GM12878 (cell line): ENCODE measurements around the gene PAPLN. TPM values are rescaled to one million over a fixed set of nuclear protein-coding genes. Genes with fewer than 3 reads are reported as not detected.

ENCODE experiments used
- ATAC-seq: fragments of 200-7000 bp; cut with Tn5 transposase; 3 replicates; pipeline ENCODE4 v1.9.1; 2020; ENCODE audit warnings: mild to moderate bottlenecking, moderate library complexity
- BruUV-seq: library from RNA; stranded (reverse); fragments of 400-500 nt; replicated peaks from 2 replicates; lab custom pipeline; 2021; lab: Mats Ljungman, UMichigan
- CTCF ChIA-PET: fragments of 300-600 bp; sonication (Branson Sonifier 250); formaldehyde crosslinking; extraction: SDS; loops from one replicate; lab custom pipeline; 2021; ENCODE audit warnings: inconsistent platforms; lab: Yijun Ruan, JAX
- POLR2A ChIA-PET: fragments of 350-600 bp; formaldehyde crosslinking; extraction: SDS; loops from one replicate; lab custom pipeline; 2021; ENCODE audit warnings: inconsistent platforms; lab: Charles Lee
- RAD21 ChIA-PET: fragments of 300-600 bp; sonication (Branson Sonifier 250); formaldehyde crosslinking; loops from one replicate; lab custom pipeline; 2023; ENCODE audit warnings: antibody characterized with exemption; ENCODE audit not compliant: unreplicated experiment; lab: Charles Lee
- SMC1A ChIA-PET: fragments of 300-600 bp; sonication (Branson Sonifier 250); formaldehyde crosslinking; loops from one replicate; lab custom pipeline; 2023; ENCODE audit not compliant: unreplicated experiment, uncharacterized antibody; lab: Charles Lee
- DNase-seq: peaks from one replicate; pipeline ENCODE4 v3.0.0-alpha.2; 2011; ENCODE audit warnings: low read depth, low spot score
- FAIRE-seq: peaks from 3 replicates; lab custom pipeline; 2011; peaks lifted over from hg19 to GRCh38; lab: Jason Lieb, UNC
- H2AFZ ChIP-seq: 2 replicates; pipeline ENCODE4 v1.6.0; 2011; ENCODE audit warnings: low read depth, low read length, control low read depth; ENCODE audit not compliant: control insufficient read depth
- H3K27ac ChIP-seq: 2 replicates; pipeline ENCODE4 v1.5.1; 2011; ENCODE audit warnings: control low read depth; ENCODE audit not compliant: control insufficient read depth, insufficient read depth
- H3K27me3 ChIP-seq, 2 experiments: replicated peaks in 1 of 2; 2 replicates each; pipeline versions ENCODE4 v1.6.0 to v1.6.1; 2011; ENCODE audit warnings: low read length in 1 of 2; ENCODE audit not compliant: control insufficient read depth in 2 of 2, insufficient read depth in 2 of 2
- H3K36me3 ChIP-seq, 2 experiments: 2 replicates each; pipeline ENCODE4 v1.5.1; 2011; ENCODE audit warnings: low read length in 1 of 2; ENCODE audit not compliant: control insufficient read depth in 2 of 2, insufficient read depth in 2 of 2
- H3K4me1 ChIP-seq: 2 replicates; pipeline ENCODE4 v1.6.1; 2011; ENCODE audit warnings: mild to moderate bottlenecking, low read length, moderate library complexity, mixed read lengths; ENCODE audit not compliant: control insufficient read depth, insufficient read depth
- H3K4me2 ChIP-seq: 2 replicates; pipeline ENCODE4 v1.6.0; 2011; ENCODE audit warnings: control low read depth; ENCODE audit not compliant: control insufficient read depth, insufficient read depth
- H3K4me3 ChIP-seq: fragments of 200-600 bp; sonication (generic); 2 replicates; pipeline ENCODE4 v1.5.1; 2016
- H3K79me2 ChIP-seq: 2 replicates; pipeline ENCODE4 v1.6.0; 2011; ENCODE audit warnings: low read length; ENCODE audit not compliant: control insufficient read depth, insufficient read depth
- H3K9ac ChIP-seq: 2 replicates; pipeline ENCODE4 v1.8.0; 2011; ENCODE audit warnings: low read length, control low read depth, mixed read lengths; ENCODE audit not compliant: control insufficient read depth, insufficient read depth
- H3K9me3 ChIP-seq: replicated peaks from 3 replicates; pipeline ENCODE4 v1.5.1; 2011; ENCODE audit warnings: mild to moderate bottlenecking, low read length; ENCODE audit not compliant: control insufficient read depth, insufficient read depth
- H4K20me1 ChIP-seq: 2 replicates; pipeline ENCODE4 v1.6.0; 2011; ENCODE audit not compliant: control insufficient read depth, insufficient read depth
- BCLAF1 ChIP-seq: fragments of 450-650 bp; IDR thresholded peaks from 2 replicates; pipeline ENCODE4 v1.6.1; 2017; ENCODE audit warnings: antibody characterized with exemption, mild to moderate bottlenecking, moderate library complexity
- CBFB ChIP-seq: IDR thresholded peaks from 2 replicates; pipeline ENCODE4 v1.6.1; 2016; ENCODE audit warnings: antibody characterized with exemption, low read depth
- EED ChIP-seq: sonication (generic); IDR thresholded peaks from 2 replicates; pipeline ENCODE4 v1.6.1; 2016; ENCODE audit warnings: antibody characterized with exemption, low read depth
- EZH2 ChIP-seq: IDR thresholded peaks from 2 replicates; pipeline ENCODE4 v1.6.1; 2012; ENCODE audit warnings: low read depth, mild to moderate bottlenecking, control low read depth, inconsistent platforms, low read length, borderline replicate concordance; ENCODE audit not compliant: control insufficient read depth
- FOS ChIP-seq: IDR thresholded peaks from 3 replicates; pipeline ENCODE4 v1.6.1; 2011; ENCODE audit warnings: borderline replicate concordance; ENCODE audit not compliant: insufficient read length; ENCODE audit errors: extremely low read depth
- IRF5 ChIP-seq: fragments of 450-650 bp; IDR thresholded peaks from 2 replicates; pipeline ENCODE4 v1.6.1; 2017; ENCODE audit warnings: borderline replicate concordance
- MAX ChIP-seq: IDR thresholded peaks from 2 replicates; pipeline ENCODE4 v1.6.1; 2012; ENCODE audit warnings: low read depth, low read length, improper control_type of control experiment
- MYC ChIP-seq: IDR thresholded peaks from 2 replicates; pipeline ENCODE4 v1.6.1; 2011; ENCODE audit warnings: mild to moderate bottlenecking, low read length, moderate library complexity, inconsistent platforms; ENCODE audit not compliant: insufficient read depth, insufficient replicate concordance, insufficient read length, severe bottlenecking
- NRF1 ChIP-seq: conservative IDR thresholded peaks from 2 replicates; pipeline ENCODE4 v1.6.1; 2011; ENCODE audit warnings: mild to moderate bottlenecking, low read depth, low read length, improper control_type of control experiment
- POU2F2 ChIP-seq: IDR thresholded peaks from 3 replicates; pipeline ENCODE4 v1.6.1; 2011; ENCODE audit warnings: low read depth, mild to moderate bottlenecking, low read length, borderline replicate concordance
- RAD21 ChIP-seq: IDR thresholded peaks from 2 replicates; pipeline ENCODE4 v1.6.1; 2011; ENCODE audit warnings: mild to moderate bottlenecking, low read depth, low read length, moderate library complexity; ENCODE audit not compliant: insufficient read depth
- RBBP5 ChIP-seq: fragments of 200-600 bp; sonication (generic); conservative IDR thresholded peaks from 2 replicates; pipeline ENCODE4 v1.6.1; 2016
- REST ChIP-seq: IDR thresholded peaks from 2 replicates; pipeline ENCODE4 v1.6.1; 2012; ENCODE audit warnings: mild to moderate bottlenecking, low read depth, low read length
- SMAD5 ChIP-seq: IDR thresholded peaks from 2 replicates; pipeline ENCODE4 v1.6.1; 2016; ENCODE audit warnings: antibody characterized with exemption, low read depth
- TBL1XR1 ChIP-seq: IDR thresholded peaks from 2 replicates; pipeline ENCODE4 v1.6.1; 2012; ENCODE audit warnings: low read depth, low read length, improper control_type of control experiment
- WGBS: methylation state at CpG from one replicate; pipeline ENCODE4 v1.1.6; 2016; ENCODE audit warnings: low lambda C conversion rate; ENCODE audit not compliant: insufficient replicate concordance, insufficient coverage; ENCODE audit errors: missing lambda C conversion rate; 5-methylcytosine and 5-hydroxymethylcytosine counted together
- in situ Hi-C: fragments of 300-500 bp; cut with MboI; formaldehyde crosslinking; loops from 9 replicates; pipeline ENCODE4 v1.14.3; 2018; ENCODE audit warnings: mixed read lengths
- intact Hi-C: fragments of 100-400 bp; cut with micrococcal nuclease; formaldehyde crosslinking; loops from one replicate; pipeline ENCODE4 v1.14.2; 2022; ENCODE audit not compliant: unreplicated experiment
- polyA plus RNA-seq, 11 experiments: library from polyadenylated mRNA; depleted of rRNA in 4 of 11; unstranded in 6 of 11; stranded (reverse) in 5 of 11; fragments of >200 nt; fragmentation: Nextera tagmentation in 4 of 11; fragmentation: Illumina TruSeq in 1 of 11; extraction: Ambion mirVana in 4 of 11; extraction: Trizol in 1 of 11; gene quantifications; 1 replicate in 1 of 11; 2 replicates in 10 of 11; pipeline versions ENCODE4 v1.2.1 to v1.2.3, GENCODE V29; 2011 to 2016; ENCODE audit warnings: inconsistent platforms in 2 of 11, missing spikeins in 2 of 11, low read depth in 1 of 11
- total RNA-seq, 4 experiments: library from RNA; depleted of rRNA in 3 of 4; stranded (reverse); fragments of >200 nt in 3 of 4; fragmentation: Illumina TruSeq in 1 of 4; extraction: Trizol in 1 of 4; gene quantifications; 2 replicates each; pipeline versions ENCODE4 v1.2.1 to v1.2.3, GENCODE V29; 2013 to 2021

Gene PAPLN
- total and polyA plus RNA-seq, 10 of the 15 experiments (the other 5 are each of a cell fraction or from before 2014, with no cell fraction given) = 1.8 to 19.8 (median 7.4) TPM

GRCh38 chr14:73249564-73250316, 12.4 kb downstream of the PAPLN start:
- Histone ChIP-seq H3K79me2 (peaks cover 4% of the 10 kb centered on the region; the same call in 1 of the 2 replicates), H3K27ac (no peak overlapping the region), H4K20me1 (no peaks in the 10 kb centered on the region), H3K4me2 (no peak overlapping the region), H3K4me1 (peaks cover 28% of the 10 kb centered on the region), H3K27me3 (no peaks in the 10 kb centered on the region), H3K4me3 (no peak overlapping the region), H3K9me3 (no peaks in the 10 kb centered on the region), H2AFZ (no peak overlapping the region), H3K36me3 (no peaks in the 10 kb centered on the region; a peak in 1 of 4 replicates), H3K9ac (no peak overlapping the region)
- no TSS peak for BruUV-seq
- FAIRE-seq (no peak), DNase-seq (no peak), ATAC-seq (no peak)
- SMC1A ChIA-PET = interaction anchor here (0.8 to 1.4 kb wide), 7 partner anchors 19 to 228 kb away, joined by 3 to 7 read pairs (median 5); no protein-coding TSS in a partner anchor
- in situ Hi-C loops (no loop called here), intact Hi-C loops (loop anchor here (5.0 kb wide), 3 partner anchors 43 to 223 kb away; partner anchors contain the start of gene NUMB)
- RAD21 ChIA-PET = interaction anchor here (1.0 to 1.4 kb wide), 3 partner anchors 18 to 47 kb away, joined by 3 to 9 read pairs (median 7); no protein-coding TSS in a partner anchor
- WGBS = 96% methylated on average over 10 of the region's 13 CpGs
- CTCF ChIA-PET = interaction anchor here (0.7 to 2.1 kb wide), 4 partner anchors 19 to 228 kb away, joined by 3 to 9 read pairs (median 6); no protein-coding TSS in a partner anchor
- POLR2A ChIA-PET = no interaction called here
- TF ChIP-seq FOS (no peak), REST (no peak), NRF1 (no peak), TBL1XR1 (no peak), RAD21 (no peak), IRF5 (no peak), EZH2 (no peak), MYC (no peak), POU2F2 (no peak), BCLAF1 (no peak), CBFB (no peak), RBBP5 (no peak), SMAD5 (no peak), EED (no peak), MAX (no peak)
